ENCODE measurements around the gene RPL32.
"Not testable (repeated sequence)": the region's sequence is repeated elsewhere in the genome, so short reads cannot be mapped to it uniquely, and the experiment has no call there.

GRCh38 chr3:12881858-12882257, 40.5 kb upstream of the RPL32 start:
- TF ChIP-seq TAF1 (IDR thresholded peaks at IDR 0.05; ENCODE audit: borderline replicate concordance, low read depth, low read length); USF1 (IDR thresholded peaks at IDR 0.05; ENCODE audit: borderline replicate concordance, low read depth); FOXM1 (IDR thresholded peaks at IDR 0.05; ENCODE audit: low read depth); SMC3 (IDR thresholded peaks at IDR 0.05; ENCODE audit: low read depth, low read length); CHD2 (IDR thresholded peaks at IDR 0.05; ENCODE audit: low read length, partially characterized antibody); ZBTB33 (IDR thresholded peaks at IDR 0.05; ENCODE audit: borderline replicate concordance, low read depth); NRF1 (IDR thresholded peaks at IDR 0.05; ENCODE audit: low read depth, low read length); RAD21 (IDR thresholded peaks at IDR 0.05; ENCODE audit: low read length); REST (IDR thresholded peaks at IDR 0.05; ENCODE audit: low read depth, low read length); ELF1 (IDR thresholded peaks at IDR 0.05): not testable (repeated sequence)

Measured in SK-N-SH (cell line).